NCI-H2196 treated with DMSO at 0.1 percent for 48 hours (cell line): Measurements from ENCODE around the gene TEAD2.

Source experiments
- DNase-seq: peaks from one replicate; lab custom pipeline; 2025; ENCODE audit not compliant: unreplicated experiment; lab: John Stamatoyannopoulos, UW

The TEAD2 gene

GRCh38 chr19:49294401-49294800 lies 67.8 kb downstream of the TEAD2 start:
- no peak for DNase-seq
